HG03469 (cell line): ENCODE measurements around the gene VPS13A.

Experiments
- ATAC-seq: cut with Tn5 transposase; IDR thresholded peaks from one replicate; pipeline ENCODE4 v1.9.1; 2021; ENCODE audit warnings: mild to moderate bottlenecking, moderate library complexity, moderate number of reproducible peaks; ENCODE audit not compliant: unreplicated experiment

VPS13A gene

DNA sequence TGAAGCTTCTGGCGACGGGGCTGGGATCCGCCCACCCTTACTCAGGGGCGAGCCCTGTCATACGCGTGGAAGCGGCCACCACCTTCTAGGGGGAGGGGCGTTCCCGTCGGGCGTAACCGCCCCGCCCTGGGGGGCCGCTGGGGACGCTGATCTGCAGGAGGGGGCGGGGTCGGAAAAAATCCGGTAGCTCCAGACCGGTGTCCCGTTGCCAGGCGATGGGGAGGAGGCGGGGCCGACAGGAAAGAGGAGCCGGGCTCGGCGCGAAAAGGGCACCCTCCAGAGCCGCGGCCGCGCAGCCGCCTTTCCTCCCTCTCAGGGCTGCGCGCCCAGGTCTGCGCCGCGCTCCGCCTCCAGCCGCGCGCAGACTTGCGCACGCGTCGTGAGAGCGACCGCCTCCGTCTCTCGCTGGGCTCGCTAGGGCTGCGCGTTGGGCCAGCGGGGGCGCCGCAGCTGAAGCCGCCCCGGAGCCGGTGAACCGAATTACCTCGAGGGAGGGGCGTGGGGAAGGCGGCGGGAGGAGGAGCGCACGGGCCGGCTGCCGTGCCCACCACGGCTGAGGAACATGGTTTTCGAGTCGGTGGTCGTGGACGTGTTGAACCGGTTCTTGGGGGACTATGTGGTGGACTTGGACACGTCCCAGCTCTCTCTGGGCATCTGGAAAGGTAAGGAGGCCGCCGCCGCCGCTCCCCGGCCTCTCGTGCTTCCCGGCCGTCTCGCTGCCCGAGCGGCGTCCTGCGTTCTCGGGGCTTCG, at the start of gene VPS13A:
VPS13A (plus strand) TSS at position 392 of the 751 bp plus-strand sequence; CDS start at position 563, 171 bp downstream.
- peak; percentile 73 for ATAC-seq

DNA sequence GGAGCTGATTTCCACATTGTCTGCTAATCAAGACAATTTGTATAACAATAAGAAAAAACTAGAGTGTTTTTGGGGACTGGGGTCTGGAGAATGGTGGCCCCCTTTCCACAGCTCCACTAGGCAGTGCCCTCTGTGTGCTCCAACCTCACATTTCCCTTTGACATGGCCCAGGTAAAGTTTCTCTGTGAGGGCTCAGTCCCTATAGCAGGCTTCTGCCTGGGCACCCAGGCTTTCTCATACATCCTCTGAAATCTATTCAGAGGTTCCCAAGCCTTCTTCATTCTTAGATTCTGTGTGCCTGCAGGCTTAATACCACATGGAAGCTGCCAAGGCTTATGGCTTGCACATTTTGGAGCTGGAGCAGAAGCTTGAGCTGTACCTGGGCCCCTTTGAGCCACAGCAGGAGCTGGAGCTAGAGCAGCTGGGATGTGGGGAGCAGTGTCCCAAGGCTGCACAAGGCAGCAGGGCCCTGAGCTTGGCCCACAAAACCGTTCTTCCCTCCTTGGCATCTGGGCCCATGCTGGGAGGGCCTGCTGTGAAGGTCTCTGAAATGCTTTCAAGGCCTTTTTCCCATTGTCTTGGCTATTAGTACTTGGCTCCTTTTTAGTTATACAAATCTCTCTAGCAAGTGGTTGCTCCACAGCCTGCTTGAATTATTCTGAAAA, 49.1 kb upstream of the VPS13A start:
- ATAC-seq, result no peak

DNA sequence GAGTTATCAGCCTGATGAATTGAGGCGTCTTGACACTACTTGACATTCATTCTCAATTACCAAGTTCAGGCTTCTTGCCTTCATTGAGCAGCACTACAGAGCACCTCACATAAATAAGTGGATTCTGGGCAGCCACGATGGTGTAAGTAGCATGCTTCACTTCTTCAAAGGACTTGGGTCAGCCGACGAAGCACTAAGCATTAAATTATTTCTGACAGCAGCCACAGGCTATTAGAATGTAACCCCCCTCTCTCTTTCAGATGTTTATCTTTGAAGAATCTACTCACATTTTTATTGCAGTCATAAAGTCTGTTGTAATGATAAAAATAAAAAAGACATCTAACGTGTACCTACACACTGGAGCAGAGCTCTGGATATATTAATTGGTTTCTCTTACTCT, 45.9 kb upstream of the VPS13A start:
- no peak for ATAC-seq

DNA sequence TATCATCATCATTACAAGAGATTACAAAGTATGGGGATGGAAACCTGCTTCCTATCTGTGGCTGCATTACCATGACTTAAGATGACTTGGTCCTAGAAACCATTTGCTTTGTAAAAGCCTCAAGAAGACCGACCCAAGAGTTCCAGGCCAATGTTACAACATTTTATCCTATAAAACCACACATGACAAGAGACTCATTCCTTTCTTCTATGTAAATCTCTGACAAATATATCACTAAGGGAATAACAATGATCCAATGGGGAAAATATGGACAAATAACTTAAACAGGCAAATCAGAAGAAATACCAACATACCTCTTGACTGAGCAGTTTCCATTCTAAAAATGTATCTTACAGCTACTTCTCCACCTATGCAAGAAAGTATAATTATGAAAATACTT, 44.3 kb upstream of the VPS13A start:
- no peak for ATAC-seq

DNA sequence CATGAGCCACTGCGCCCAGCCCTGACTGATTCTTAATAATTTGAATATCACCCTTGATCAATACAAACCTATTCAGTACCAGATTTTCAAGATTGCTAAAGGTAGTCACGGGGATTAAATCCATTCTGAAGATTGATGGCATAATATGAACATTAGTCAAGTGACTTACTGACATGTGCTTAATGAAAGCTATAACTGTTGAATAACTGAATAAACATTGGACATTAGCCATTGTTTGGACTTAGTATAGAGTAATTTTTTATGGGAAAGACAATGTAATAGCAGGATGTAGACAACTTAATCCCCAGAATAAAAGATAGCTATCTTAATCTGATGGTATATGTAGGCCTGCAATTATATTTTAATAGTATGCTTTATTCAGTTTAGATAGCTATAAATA, 35.0 kb upstream of the VPS13A start:
- ATAC-seq, result no peak

DNA sequence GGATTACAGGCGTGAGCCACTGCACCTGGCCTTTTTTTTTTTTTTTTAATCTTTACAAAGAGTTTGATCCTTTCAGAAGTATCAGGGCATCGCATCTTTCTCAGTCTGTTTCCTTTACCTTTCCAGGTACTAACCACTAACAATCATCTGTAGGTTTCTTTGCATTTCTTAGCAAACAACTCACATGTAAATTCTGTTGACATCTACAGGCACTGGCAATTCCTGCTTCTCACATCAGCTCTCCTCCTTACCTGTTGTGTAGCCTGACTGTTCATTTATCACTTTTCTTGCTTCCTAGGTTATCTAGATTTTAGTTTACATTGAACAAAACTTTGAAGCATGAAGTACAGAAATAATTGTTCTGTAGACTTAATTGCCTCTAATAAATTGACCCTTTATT, 27.5 kb upstream of the VPS13A start:
- no peak for ATAC-seq

DNA sequence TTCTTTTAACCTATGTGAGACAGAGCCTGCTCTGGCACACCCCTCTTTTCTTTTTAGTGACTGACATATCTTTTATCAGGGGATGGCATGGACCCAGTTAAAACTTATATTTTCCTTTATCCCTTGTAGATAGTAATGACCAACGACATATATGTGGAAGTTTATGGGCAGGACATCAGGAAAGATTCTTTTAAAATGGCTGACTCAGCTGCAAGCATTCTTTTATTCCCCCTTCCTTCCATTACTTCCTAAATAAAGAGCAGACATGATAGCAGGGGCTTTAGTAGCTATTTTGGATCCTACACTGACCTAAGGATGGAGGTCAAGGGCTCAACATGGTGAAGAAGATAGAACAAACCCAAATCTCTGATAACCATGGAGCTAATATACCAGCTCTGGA, 25.0 kb upstream of the VPS13A start:
- no peak for ATAC-seq

DNA sequence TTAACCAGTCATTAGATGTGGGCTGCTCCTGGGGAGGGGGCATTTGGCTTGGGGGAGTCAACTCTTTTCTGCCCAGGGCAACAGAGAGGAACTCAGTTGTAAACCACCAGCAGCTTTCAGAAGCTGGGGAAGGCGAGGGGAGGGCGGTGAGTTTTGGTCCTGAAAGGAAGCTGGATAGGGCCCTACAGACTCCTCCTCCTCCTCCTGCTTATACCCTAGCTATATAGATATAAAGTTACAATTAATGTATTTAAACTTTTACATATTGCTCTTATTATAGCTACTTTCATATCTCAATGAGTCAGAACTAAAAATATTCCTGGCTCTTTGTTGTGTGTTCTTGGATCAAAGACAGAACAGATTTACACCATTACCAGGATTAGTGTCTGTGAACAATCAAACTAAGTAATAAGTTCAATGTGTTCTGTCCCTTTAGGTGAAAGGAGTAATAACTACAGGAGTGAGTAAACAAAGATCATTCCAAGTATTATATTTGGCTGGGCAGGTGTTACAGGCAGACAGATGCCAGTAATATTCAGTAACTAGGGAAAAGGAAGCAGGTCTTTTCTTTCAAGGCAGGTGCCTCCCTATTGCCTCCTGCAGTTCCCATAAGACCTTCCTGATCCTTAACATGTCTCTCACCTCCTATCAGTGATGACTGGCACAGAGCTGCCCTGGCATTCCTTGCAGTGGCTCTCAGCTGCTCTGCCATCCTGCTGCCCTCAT, 20.5 kb upstream of the VPS13A start:
- no peak for ATAC-seq

DNA sequence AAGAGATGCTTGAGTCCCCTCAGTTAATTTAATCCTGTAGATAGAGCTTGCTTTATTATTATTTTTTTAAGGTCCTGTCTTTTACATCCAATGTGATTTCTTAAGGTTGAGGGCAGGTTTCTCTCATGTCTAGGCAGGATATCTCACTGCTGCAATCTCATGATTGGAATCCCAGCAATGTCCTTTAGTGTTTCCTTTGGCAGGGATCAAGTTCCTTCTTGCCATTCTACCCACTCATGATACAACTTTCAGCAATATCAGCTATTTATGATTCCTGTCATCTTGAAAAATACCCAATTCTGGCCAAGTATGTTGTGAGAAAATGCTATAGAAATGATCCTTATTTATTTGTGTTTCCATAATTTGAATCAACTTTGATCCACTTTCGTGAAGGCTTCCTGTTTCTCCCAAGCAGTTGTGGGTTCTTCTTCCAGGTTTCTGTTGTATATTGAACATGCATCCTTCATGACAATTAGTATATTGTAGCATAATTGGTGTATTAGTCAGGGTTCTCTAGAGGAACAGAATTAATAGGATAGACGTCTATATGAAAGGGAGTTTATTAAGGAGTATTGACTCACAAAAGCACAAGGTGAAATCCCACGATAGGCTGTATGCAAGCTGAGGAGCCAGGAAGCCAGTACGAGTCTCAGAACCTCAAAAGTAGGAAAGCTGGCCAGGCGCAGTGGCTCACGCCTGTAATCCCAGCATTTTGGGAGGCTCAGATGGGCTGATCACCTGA, 18.4 kb upstream of the VPS13A start:
- ATAC-seq, result no peak

DNA sequence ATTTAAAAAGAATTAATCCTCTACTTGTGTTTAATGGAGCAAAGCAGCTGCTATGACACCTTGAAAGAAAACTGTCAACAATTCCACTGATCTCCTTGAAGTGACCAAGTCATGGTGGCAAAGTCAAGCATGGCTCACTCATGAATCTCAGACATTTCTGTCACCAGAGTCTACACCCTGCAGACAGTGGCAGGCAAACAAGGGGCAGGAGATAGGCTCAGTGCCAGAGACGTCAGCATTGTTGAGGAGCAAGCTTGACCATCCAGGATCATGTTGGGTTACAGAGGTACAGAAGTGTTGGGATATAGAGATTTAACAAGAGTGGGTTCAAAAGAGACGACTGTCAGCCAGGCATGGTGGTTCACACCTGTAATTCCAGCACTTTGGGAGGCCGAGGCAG, 16.1 kb upstream of the VPS13A start:
- no peak for ATAC-seq

DNA sequence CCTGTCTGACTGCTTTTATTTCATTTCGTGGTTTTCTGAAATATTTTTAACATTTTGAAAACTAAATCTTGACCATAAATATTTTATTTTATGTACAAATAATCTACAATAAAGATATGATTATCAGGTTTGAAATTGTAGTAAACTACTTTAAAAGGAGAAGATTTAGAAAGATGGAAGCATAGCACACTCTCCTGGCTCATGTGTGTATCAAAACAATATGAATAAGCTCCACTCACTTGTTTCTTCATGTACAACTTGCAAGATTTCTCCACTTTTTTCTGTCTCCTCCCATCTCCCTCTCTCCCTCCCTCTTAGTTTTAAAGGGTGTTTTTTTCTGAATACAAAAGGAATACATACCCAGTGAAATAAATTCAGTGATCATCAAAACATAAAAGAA, 15.4 kb upstream of the VPS13A start:
- no peak for ATAC-seq

DNA sequence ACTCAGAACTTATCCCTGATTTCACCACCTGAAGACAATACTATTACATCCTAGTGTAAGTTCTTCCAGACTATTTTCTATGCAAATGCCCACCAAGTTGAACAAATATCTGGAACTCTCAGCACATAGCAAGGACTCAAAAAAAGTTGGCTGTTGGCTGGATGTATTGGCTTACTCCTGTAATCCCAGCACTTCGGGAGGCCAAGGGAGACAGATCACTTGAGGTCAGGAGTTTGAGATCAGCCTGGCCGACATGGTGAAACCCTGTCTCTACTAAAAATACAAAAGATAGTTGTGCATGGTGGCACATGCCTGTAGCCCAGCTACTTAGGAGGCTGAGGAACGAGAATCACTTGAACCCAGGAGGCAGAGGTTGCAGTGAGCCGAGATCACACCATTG, 15.0 kb upstream of the VPS13A start:
- no peak for ATAC-seq

DNA sequence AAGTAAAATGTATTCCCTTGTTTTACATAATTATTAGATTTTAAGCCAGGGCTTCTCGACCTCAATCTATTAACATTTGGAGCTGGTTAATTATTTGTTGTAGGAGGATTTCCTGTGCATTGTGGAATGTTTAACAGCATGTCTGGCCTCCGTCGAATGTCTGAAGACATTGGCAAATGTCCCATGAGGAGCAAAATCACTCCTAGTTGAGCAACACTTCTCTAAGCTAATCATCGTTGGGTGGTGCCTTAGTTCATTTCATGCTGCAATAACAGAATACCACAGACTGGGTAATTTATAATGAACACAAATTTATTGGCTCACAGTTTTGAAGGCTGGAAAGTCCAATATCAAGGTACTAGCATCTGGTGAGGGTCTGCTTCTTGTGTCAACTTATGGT, 13.4 kb upstream of the VPS13A start:
- ATAC-seq, result no peak

DNA sequence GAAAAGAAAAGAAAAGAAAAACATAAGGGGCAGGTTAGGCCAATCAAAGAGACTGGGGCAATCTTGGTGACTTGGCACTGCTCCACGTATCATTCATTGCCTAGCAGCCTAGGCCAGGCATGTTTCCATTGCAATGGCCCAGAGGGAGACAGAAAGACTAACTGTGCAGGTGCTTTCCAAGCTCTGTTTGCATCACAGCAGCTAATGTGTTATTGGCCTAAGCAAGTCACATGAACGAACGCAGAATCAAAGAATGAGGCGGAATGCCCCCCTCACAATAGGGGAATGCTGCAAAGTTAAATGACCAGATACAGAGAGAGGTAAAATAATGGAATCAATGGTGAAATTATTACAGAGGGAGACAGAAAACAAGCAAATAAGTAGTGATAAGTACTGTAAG, 11.1 kb upstream of the VPS13A start:
- no peak for ATAC-seq

DNA sequence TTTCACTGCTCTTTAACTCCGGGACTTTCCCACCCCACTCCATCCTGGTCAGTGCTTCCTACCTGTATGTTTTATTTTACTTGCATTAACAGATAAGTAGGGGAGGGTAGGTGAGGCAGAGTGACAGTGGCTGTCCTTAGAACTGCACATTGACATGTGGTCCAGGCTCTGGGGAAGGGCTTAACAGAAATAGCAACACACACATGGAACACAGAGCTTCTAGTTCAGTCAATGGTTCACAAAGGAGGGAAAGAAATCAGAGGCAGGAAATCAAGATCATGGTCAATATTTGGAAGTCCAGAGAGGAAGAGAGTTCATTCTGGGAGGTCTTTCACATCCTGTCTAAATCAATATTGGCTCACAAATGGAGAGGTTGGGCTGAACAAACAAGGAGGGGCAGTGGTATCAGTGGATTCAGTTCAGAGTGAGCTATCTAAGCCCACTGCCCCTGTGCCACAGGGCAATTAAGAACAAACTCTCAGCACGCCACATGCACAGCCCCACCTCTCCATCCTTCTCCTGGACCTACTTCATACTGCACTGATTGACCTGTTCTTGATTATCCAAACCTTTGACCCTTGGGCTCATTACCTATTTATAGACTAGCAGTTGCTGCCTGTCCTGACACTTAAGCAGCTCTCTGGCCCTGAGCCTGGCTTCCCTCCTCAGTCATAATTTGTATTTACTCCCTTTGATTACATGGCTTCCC, 6.2 kb upstream of the VPS13A start:
- no peak for ATAC-seq

DNA sequence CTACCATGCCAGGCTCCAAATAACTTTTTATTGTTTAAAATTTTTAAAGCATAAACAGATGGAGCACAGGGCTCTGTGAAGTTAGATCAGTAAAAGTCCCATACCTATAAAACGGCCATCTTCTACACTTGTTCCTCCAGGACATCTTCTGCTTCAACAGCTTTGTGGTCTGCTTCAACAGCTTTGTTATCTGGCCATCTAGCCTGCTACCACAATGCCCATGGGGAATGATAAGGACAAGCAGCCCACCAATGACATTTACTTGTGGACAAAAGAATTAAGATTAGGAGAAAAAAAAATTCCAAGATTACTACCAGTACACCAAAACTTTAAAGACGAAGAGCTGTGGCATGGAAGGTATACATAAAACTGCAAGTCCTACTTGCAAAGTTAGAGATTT, 2.2 kb upstream of the VPS13A start:
- no peak for ATAC-seq

DNA sequence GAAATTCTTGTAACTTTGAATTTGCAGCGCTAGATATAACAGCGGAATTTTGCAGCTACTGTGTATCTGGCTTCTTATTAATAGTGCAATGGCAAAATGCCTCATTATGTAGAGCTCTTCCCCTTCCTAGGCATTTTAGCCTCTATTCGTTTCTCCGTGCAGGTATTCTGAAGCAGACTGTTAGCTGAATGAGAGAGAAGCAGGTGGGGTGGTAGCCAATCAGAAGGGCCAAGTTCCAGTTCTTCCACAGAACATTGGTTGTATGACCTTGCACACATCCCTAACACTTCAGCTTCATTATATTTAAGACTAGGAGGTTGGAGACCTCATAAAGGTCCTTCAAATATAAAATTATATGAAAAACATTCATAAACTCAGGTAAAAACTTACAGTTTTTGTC, 1.2 kb upstream of the VPS13A start:
- ATAC-seq, result no peak

DNA sequence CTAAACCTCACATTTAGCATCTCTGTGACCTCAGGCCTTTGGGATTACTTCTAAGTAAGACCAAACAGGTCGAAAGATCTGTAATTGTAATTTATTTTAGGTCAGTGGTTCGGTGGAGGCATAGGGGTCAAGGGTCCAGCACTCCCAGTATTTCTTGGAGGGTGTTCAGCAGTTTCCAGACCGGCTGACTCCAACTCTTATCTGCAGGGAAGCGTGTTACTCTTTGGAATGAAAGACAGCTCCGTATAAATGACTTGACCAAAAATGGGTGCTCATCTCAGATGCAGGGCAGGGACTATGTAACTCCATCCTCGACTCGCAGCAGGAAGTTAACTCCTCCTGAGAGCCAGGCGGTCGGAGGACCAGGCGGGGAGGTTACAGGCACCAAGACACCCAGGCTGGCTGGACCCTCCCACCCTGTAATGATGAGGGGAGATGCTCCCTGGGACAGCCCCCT, 620 bp upstream of the VPS13A start:
- ATAC-seq, result no peak

DNA sequence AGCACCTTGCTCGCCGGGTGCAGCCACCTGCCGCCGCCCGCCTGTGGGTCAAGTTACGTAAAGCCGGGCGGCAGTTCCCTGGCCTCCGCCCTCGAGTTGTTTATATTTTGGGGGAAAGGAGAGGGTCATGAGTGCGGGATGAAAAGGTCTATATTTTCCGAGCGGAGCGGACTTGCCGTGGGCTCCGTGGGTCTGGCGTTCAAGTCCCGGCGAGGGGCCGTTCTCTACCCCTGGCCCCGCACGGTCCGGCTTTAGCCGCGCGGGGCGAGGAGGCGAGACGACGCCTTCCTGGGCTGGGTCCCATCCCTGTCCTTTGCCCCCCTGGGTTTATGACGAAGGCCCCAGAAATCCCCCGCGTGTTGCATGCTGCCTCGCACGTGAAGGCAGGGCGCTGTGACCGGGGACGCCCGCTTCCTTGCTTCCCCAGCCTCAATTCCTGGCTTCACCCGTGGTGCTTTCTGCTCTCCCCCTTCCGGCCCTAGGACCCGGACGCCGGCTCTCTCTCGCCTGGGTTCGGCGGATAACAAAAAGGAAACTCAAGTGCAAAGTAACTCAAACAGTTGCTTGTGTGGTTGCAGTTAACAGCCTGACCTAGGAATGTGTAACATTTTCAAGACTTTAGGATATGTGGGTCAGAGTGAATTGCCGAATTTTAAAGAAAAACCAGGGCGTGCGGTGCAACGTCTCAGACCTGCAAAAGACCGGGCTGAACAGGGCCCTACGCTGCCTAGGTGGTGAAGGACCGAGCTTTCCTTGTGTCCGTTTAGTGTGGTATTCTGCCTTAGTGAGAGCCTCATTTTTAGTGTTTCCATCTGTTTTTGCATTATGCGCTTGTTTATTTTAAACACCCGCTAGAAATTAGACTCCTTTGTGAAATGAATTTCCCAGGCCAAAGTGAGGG, 810 bp downstream of the VPS13A start:
- ATAC-seq, result no peak

DNA sequence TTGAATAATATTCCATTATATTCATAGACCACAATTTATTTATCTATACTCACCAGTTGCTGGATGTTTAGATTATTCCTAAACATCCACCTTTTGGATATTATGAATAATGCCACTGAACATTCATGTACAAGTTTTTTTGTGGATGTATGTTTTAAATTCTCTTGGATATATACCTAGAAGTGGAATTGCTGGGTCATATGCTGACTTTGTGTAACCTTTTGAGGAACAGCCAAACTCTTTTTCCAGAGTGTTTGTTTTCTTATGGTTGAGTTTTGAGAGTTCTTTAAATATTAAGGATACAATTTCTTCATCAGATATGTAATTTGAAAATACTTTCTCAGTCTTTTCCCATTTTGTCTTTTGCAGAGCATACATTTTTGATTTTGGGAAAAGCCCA, 2.7 kb downstream of the VPS13A start:
- ATAC-seq, result no peak
